Caco-2 (cell line): ENCODE measurements around the gene ARHGAP42. TPM values are rescaled to one million over a fixed set of nuclear protein-coding genes. Genes with fewer than 3 reads are reported as not detected.

Source experiments
- BruUV-seq: library from RNA; stranded (reverse); fragments of 400-500 nt; replicated peaks from 2 replicates; lab custom pipeline; 2021; lab: Mats Ljungman, UMichigan
- CTCF ChIA-PET: fragments of 300-600 bp; sonication (Branson Sonifier 250); formaldehyde crosslinking; loops from one replicate; lab custom pipeline; 2022; ENCODE audit warnings: antibody characterized with exemption; lab: Charles Lee
- POLR2A ChIA-PET: fragments of 300-600 bp; sonication (Branson Sonifier 250); formaldehyde crosslinking; loops from one replicate; lab custom pipeline; 2022; ENCODE audit warnings: antibody characterized with exemption; lab: Charles Lee
- DNase-seq, 2 experiments: peaks; one replicate each; pipeline versions ENCODE4 v3.0.0 to v3.0.0-alpha.2; 2020 to 2022
- H3K27me3 ChIP-seq: replicated peaks from 2 replicates; pipeline ENCODE4 v1.6.0; 2011; ENCODE audit warnings: low read length; ENCODE audit not compliant: control insufficient read depth, insufficient read depth
- H3K36me3 ChIP-seq: 2 replicates; pipeline ENCODE4 v1.5.1; 2011; ENCODE audit warnings: low read length; ENCODE audit not compliant: control insufficient read depth, insufficient read depth
- H3K4me1 ChIP-seq: fragments of 250-450 bp; sonication (Bioruptor Pico); 2 replicates; pipeline ENCODE4 v1.5.1; 2020; ENCODE audit warnings: mild to moderate bottlenecking
- H3K4me3 ChIP-seq: 2 replicates; pipeline ENCODE4 v1.5.1; 2011; ENCODE audit warnings: low read depth, mild to moderate bottlenecking, control low read depth, low read length
- H3K9me3 ChIP-seq: fragments of 250-450 bp; sonication (Bioruptor Pico); 2 replicates; pipeline ENCODE4 v1.5.1; 2020; ENCODE audit warnings: mild to moderate bottlenecking, moderate library complexity
- H3K27ac Mint-ChIP-seq: one replicate; pipeline ENCODE4 v1.8.0; 2022; ENCODE audit warnings: mixed read lengths; ENCODE audit not compliant: unreplicated experiment
- H3K27me3 Mint-ChIP-seq: one replicate; pipeline ENCODE4 v1.8.0; 2022; ENCODE audit warnings: mixed read lengths; ENCODE audit not compliant: insufficient read depth, unreplicated experiment
- H3K36me3 Mint-ChIP-seq: one replicate; pipeline ENCODE4 v1.8.0; 2022; ENCODE audit warnings: mild to moderate bottlenecking, mixed read lengths; ENCODE audit not compliant: insufficient read depth, unreplicated experiment
- H3K4me1 Mint-ChIP-seq: one replicate; pipeline ENCODE4 v1.8.0; 2022; ENCODE audit warnings: low read depth, mixed read lengths; ENCODE audit not compliant: unreplicated experiment
- H3K4me3 Mint-ChIP-seq: one replicate; pipeline ENCODE4 v1.8.0; 2022; ENCODE audit warnings: mild to moderate bottlenecking, moderate library complexity, mixed read lengths; ENCODE audit not compliant: unreplicated experiment
- H3K9me3 Mint-ChIP-seq: one replicate; pipeline ENCODE4 v1.8.0; 2022; ENCODE audit warnings: mixed read lengths; ENCODE audit not compliant: unreplicated experiment
- intact Hi-C: fragments of 100-400 bp; cut with micrococcal nuclease; formaldehyde crosslinking; loops from one replicate; pipeline ENCODE4 v1.10.0; 2022; ENCODE audit not compliant: unreplicated experiment
- total RNA-seq: library from RNA; stranded (reverse); gene quantifications from 2 replicates; pipeline ENCODE4 v1.2.3, GENCODE V29; 2022
- TF ChIP-seq, protein P1 (sequence below), 2 experiments: fragments of 200-600 bp in 1 of 2; IDR thresholded peaks; 1 replicate in 1 of 2; 2 replicates in 1 of 2; pipeline versions ENCODE4 v1.5.1 to v1.8.0; 2011 to 2022; ENCODE audit warnings: antibody characterized with exemption in 1 of 2, control low read depth in 1 of 2, inconsistent platforms in 1 of 2, low read depth in 1 of 2, low read length in 1 of 2, mild to moderate bottlenecking in 1 of 2, moderate library complexity in 1 of 2; ENCODE audit not compliant: insufficient read depth in 1 of 2, severe bottlenecking in 1 of 2, unreplicated experiment in 1 of 2

Gene ARHGAP42
- total RNA-seq, 1 experiment from 2014 or later: 8.4 TPM

DNA sequence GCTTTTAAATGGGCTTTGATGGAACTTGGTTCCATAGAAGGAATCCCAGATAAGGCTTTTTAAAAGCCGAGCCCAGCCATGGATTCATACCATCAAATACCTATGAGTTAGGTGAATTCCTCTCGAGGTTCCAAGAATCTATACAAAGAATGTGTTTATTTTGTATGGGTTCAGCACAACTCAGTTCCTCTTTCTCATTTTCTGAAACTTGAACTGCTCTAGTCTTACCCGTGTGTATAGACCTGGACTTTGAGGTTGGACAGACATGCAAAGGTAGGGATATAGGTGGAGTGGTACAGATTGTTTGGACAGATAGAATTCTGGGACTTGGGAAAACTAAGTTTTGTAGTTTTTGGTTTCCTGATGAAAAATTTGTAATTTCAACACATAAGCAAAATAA lies 344.6 kb downstream of the ARHGAP42 start:
- CTCF ChIA-PET: no interaction called here
- TF ChIP-seq, protein P1, sequence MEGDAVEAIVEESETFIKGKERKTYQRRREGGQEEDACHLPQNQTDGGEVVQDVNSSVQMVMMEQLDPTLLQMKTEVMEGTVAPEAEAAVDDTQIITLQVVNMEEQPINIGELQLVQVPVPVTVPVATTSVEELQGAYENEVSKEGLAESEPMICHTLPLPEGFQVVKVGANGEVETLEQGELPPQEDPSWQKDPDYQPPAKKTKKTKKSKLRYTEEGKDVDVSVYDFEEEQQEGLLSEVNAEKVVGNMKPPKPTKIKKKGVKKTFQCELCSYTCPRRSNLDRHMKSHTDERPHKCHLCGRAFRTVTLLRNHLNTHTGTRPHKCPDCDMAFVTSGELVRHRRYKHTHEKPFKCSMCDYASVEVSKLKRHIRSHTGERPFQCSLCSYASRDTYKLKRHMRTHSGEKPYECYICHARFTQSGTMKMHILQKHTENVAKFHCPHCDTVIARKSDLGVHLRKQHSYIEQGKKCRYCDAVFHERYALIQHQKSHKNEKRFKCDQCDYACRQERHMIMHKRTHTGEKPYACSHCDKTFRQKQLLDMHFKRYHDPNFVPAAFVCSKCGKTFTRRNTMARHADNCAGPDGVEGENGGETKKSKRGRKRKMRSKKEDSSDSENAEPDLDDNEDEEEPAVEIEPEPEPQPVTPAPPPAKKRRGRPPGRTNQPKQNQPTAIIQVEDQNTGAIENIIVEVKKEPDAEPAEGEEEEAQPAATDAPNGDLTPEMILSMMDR (IDR thresholded peaks at IDR 0.05; ENCODE audit: insufficient read depth in 1 of 2, low read depth in 1 of 2, low read length in 1 of 2, severe bottlenecking in 1 of 2, unreplicated experiment in 1 of 2): no peak
- intact Hi-C loops: no loop called here

GRCh38 chr11:101032991-101033390 lies 345.9 kb downstream of the ARHGAP42 start:
- CTCF ChIA-PET: no interaction called here
- TF ChIP-seq, protein P1 (IDR thresholded peaks at IDR 0.05; ENCODE audit: insufficient read depth in 1 of 2, low read depth in 1 of 2, low read length in 1 of 2, severe bottlenecking in 1 of 2, unreplicated experiment in 1 of 2): no peak
- POLR2A ChIA-PET: no interaction called here

More for the DNA sequence above, 344.6 kb downstream of the ARHGAP42 start:
- no peaks in the 10 kb centered on the region for H3K27me3 ChIP-seq
- H3K36me3 ChIP-seq: no peaks in the 10 kb centered on the region
- DNase-seq: no peak
- H3K4me3 ChIP-seq: no peak overlapping the region
- H3K27me3 Mint-ChIP-seq: peaks cover 3% of the 10 kb centered on the region
- no peak overlapping the region for H3K4me3 Mint-ChIP-seq
- POLR2A ChIA-PET: no interaction called here
- H3K4me1 Mint-ChIP-seq: no peaks in the 10 kb centered on the region
- H3K36me3 Mint-ChIP-seq: no peaks in the 10 kb centered on the region
- H3K9me3 ChIP-seq: no peaks in the 10 kb centered on the region
- no peaks in the 10 kb centered on the region for H3K4me1 ChIP-seq
- H3K9me3 Mint-ChIP-seq: no peaks in the 10 kb centered on the region
- H3K27ac Mint-ChIP-seq: no peak overlapping the region
- BruUV-seq: no TSS peak

GRCh38 chr11:101034076-101034475 lies 347.0 kb downstream of the ARHGAP42 start:
- CTCF ChIA-PET: no interaction called here
- POLR2A ChIA-PET: no interaction called here
- no peaks in the 10 kb centered on the region for H3K36me3 Mint-ChIP-seq
- H3K4me3 Mint-ChIP-seq: no peak overlapping the region
- TF ChIP-seq, protein P1 (IDR thresholded peaks at IDR 0.05; ENCODE audit: insufficient read depth in 1 of 2, low read depth in 1 of 2, low read length in 1 of 2, severe bottlenecking in 1 of 2, unreplicated experiment in 1 of 2): no peak
- H3K4me1 Mint-ChIP-seq: no peaks in the 10 kb centered on the region
- no peaks in the 10 kb centered on the region for H3K36me3 ChIP-seq
- H3K4me3 ChIP-seq: no peak overlapping the region
- no peaks in the 10 kb centered on the region for H3K4me1 ChIP-seq
- peaks cover 3% of the 10 kb centered on the region for H3K27me3 Mint-ChIP-seq
- no peak for DNase-seq
- no peaks in the 10 kb centered on the region for H3K9me3 Mint-ChIP-seq
- H3K27me3 ChIP-seq: no peaks in the 10 kb centered on the region
- no peaks in the 10 kb centered on the region for H3K9me3 ChIP-seq
- no peak overlapping the region for H3K27ac Mint-ChIP-seq
- BruUV-seq: no TSS peak
- intact Hi-C loops: no loop called here

More at GRCh38 chr11:101032991-101033390, 345.9 kb downstream of the ARHGAP42 start:
- no peak overlapping the region for H3K27ac Mint-ChIP-seq
- Histone ChIP-seq H3K36me3 (no peaks in the 10 kb centered on the region), H3K4me1 (no peaks in the 10 kb centered on the region), H3K27me3 (no peaks in the 10 kb centered on the region), H3K4me3 (no peak overlapping the region), H3K9me3 (no peaks in the 10 kb centered on the region)
- intact Hi-C loops: no loop called here
- no peak for DNase-seq
- no peaks in the 10 kb centered on the region for H3K36me3 Mint-ChIP-seq
- no TSS peak for BruUV-seq
- H3K27me3 Mint-ChIP-seq: peaks cover 3% of the 10 kb centered on the region
- no peaks in the 10 kb centered on the region for H3K9me3 Mint-ChIP-seq
- H3K4me1 Mint-ChIP-seq: no peaks in the 10 kb centered on the region
- no peak overlapping the region for H3K4me3 Mint-ChIP-seq
